A673 (cell line): ENCODE results near the gene DDX20. TPM values are rescaled to one million over a fixed set of nuclear protein-coding genes. Genes with fewer than 3 reads are reported as not detected.

Source experiments
- BruUV-seq: library from RNA; stranded (reverse); fragments of 400-500 nt; replicated peaks from 2 replicates; lab custom pipeline; 2021; lab: Mats Ljungman, UMichigan
- CTCF ChIA-PET: fragments of 300-600 bp; sonication (Branson Sonifier 250); formaldehyde crosslinking; loops from one replicate; lab custom pipeline; 2022; ENCODE audit warnings: antibody characterized with exemption; lab: Charles Lee
- POLR2A ChIA-PET: fragments of 300-600 bp; sonication (Branson Sonifier 250); formaldehyde crosslinking; loops from one replicate; lab custom pipeline; 2022; ENCODE audit warnings: antibody characterized with exemption; ENCODE audit not compliant: low non-redundant PET; lab: Charles Lee
- DNase-seq: peaks from one replicate; pipeline ENCODE4 v3.0.0-alpha.2; 2015; ENCODE audit warnings: low spot score
- H3K27ac ChIP-seq: fragments of 200-600 bp; sonication (generic); 2 replicates; pipeline ENCODE4 v1.5.1; 2016; ENCODE audit warnings: mixed run types, low read depth, mild to moderate bottlenecking, mixed read lengths, antibody characterized with exemption, low read length; ENCODE audit not compliant: poor library complexity, severe bottlenecking
- H3K27me3 ChIP-seq: fragments of 200-600 bp; sonication (generic); replicated peaks from 2 replicates; pipeline ENCODE4 v1.6.1; 2017; ENCODE audit warnings: mixed run types, low read depth, mild to moderate bottlenecking, mixed read lengths, antibody characterized with exemption, low read length; ENCODE audit not compliant: insufficient read depth, poor library complexity
- H3K36me3 ChIP-seq: fragments of 200-600 bp; sonication (generic); 2 replicates; pipeline ENCODE4 v1.6.1; 2016; ENCODE audit warnings: mixed run types, mild to moderate bottlenecking, mixed read lengths, antibody characterized with exemption, low read length; ENCODE audit not compliant: insufficient read depth, poor library complexity, severe bottlenecking
- H3K4me1 ChIP-seq: fragments of 200-600 bp; sonication (generic); 2 replicates; pipeline ENCODE4 v1.6.1; 2017; ENCODE audit warnings: mixed run types, mild to moderate bottlenecking, mixed read lengths, antibody characterized with exemption, low read length; ENCODE audit not compliant: insufficient read depth, poor library complexity, severe bottlenecking
- H3K4me3 ChIP-seq: fragments of 200-600 bp; sonication (generic); 2 replicates; pipeline ENCODE4 v1.5.1; 2016; ENCODE audit warnings: low read depth, mixed run types, mild to moderate bottlenecking, mixed read lengths, low read length; ENCODE audit not compliant: poor library complexity, severe bottlenecking
- H3K9me3 ChIP-seq: fragments of 200-600 bp; sonication (generic); 2 replicates; pipeline ENCODE4 v1.6.1; 2016; ENCODE audit warnings: mixed run types, low read depth, mild to moderate bottlenecking, mixed read lengths, antibody characterized with exemption, low read length; ENCODE audit not compliant: poor library complexity, severe bottlenecking
- CTCF ChIP-seq: fragments of 300-800, 200-600 bp; sonication (generic); conservative IDR thresholded peaks from 2 replicates; pipeline ENCODE4 v1.5.1; 2017; ENCODE audit warnings: low read depth, mild to moderate bottlenecking, antibody characterized with exemption, low read length, moderate library complexity, mixed read lengths
- EZH2 ChIP-seq: fragments of 200-600 bp; sonication (generic); IDR thresholded peaks from 2 replicates; pipeline ENCODE4 v1.6.1; 2017; ENCODE audit warnings: borderline replicate concordance, low read depth, mild to moderate bottlenecking, mixed read lengths, antibody characterized with exemption, low read length; ENCODE audit not compliant: poor library complexity, severe bottlenecking
- intact Hi-C: fragments of 100-400 bp; cut with micrococcal nuclease; formaldehyde crosslinking; loops from one replicate; pipeline ENCODE4 v1.10.0; 2022; ENCODE audit not compliant: unreplicated experiment
- total RNA-seq: library from RNA; stranded (reverse); gene quantifications from 2 replicates; pipeline ENCODE4 v1.2.3, GENCODE V29; 2021

The DDX20 gene
- total RNA-seq, 1 experiment from 2014 or later, result 26.1 TPM

GRCh38 chr1:111756124-111756513 lies 418 bp downstream of the DDX20 start:
- Histone ChIP-seq H3K36me3 (peaks cover 28% of the 10 kb centered on the region), H3K27ac (peak overlapping the region; percentile 95), H3K9me3 (no peaks in the 10 kb centered on the region), H3K27me3 (no peaks in the 10 kb centered on the region), H3K4me3 (peak overlapping the region; percentile 92), H3K4me1 (peaks cover 7% of the 10 kb centered on the region)
- no TSS peak for BruUV-seq
- CTCF ChIA-PET, result no interaction called here
- intact Hi-C loops, result loop anchor here (5.0 kb wide), 1 partner anchor 309 kb away; the partner anchor contains the start of genes ATP5PB and WDR77
- peak; percentile 7 for DNase-seq
- TF ChIP-seq EZH2 (no peak), CTCF (no peak)
- POLR2A ChIA-PET, result no interaction called here

- H3K27ac ChIP-seq, result no peak overlapping the region
- ChIA-PET POLR2A (no interaction called here), CTCF (no interaction called here)
- H3K9me3 ChIP-seq, result no peaks in the 10 kb centered on the region
- no peaks in the 10 kb centered on the region for H3K27me3 ChIP-seq
- intact Hi-C loops, result loop anchor here (5.0 kb wide), 1 partner anchor 311 kb away; the partner anchor contains the start of genes ATP5PB and WDR77
- no peak overlapping the region for H3K4me3 ChIP-seq
- 0 out of 2 replicates have a peak, but pooled peaks have one; percentile 21 for TF ChIP-seq CTCF
- TF ChIP-seq EZH2, result no peak
- H3K4me1 ChIP-seq, result peaks cover 7% of the 10 kb centered on the region
- H3K36me3 ChIP-seq, result peaks cover 49% of the 10 kb centered on the region
- no TSS peak for BruUV-seq
- peak; percentile 12 for DNase-seq
Measured at GRCh38 chr1:111758373-111758772, 2.7 kb downstream of the DDX20 start.

DNA sequence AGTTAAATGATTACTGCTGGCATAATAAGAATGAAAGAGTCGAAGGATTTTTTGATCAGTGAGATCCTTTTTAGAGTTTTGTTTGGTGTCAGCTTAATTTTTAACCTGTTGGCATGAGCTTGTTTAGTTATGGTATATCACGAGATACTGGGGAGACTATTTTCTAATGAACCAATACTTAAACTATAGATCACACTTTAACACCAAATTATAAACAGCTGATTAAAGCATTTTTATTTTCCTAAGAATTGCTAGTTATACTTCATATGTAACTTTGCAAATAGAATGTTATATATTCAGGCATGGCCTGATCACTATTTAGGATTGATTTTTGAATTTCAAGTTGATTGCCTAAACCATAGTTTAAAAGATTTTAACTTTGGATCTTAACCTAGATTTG lies 6.0 kb downstream of the DDX20 start:
- CTCF ChIA-PET, result no interaction called here
- TF ChIP-seq CTCF (no peak), EZH2 (no peak)
- intact Hi-C loops, result no loop called here
- Histone ChIP-seq H3K36me3 (peaks cover 83% of the 10 kb centered on the region), H3K4me3 (no peak overlapping the region), H3K27me3 (no peaks in the 10 kb centered on the region), H3K27ac (no peak overlapping the region), H3K4me1 (no peaks in the 10 kb centered on the region), H3K9me3 (no peaks in the 10 kb centered on the region)
- no TSS peak for BruUV-seq
- POLR2A ChIA-PET, result no interaction called here
- DNase-seq, result no peak
